Stimulated activated CD8-positive, alpha-beta memory T cell treated with anti-CD3 and anti-CD28 coated beads, Interleukin-2, amount 100 ng/mL, for 48 hours (primary cell): ENCODE measurements around the gene PCDH17.

Source experiments
- DNase-seq, 2 donors: peaks; one replicate each; pipeline ENCODE4 v3.0.0-alpha.2; 2020; ENCODE audit warnings: low read depth in 2 of 2

Gene PCDH17

GRCh38 chr13:57631596-57632275 lies at the start of gene PCDH17:
PCDH17 (plus strand) TSS chr13:57631744; CDS start chr13:57632547, 803 bp downstream.
- DNase-seq, result no peak

GRCh38 chr13:57582032-57582431 lies 49.5 kb upstream of the PCDH17 start:
- no peak for DNase-seq

- DNase-seq, result no peak
Observed at GRCh38 chr13:57583529-57583928, 48.0 kb upstream of the PCDH17 start.

GRCh38 chr13:57588639-57589038 lies 42.9 kb upstream of the PCDH17 start:
- no peak for DNase-seq

- no peak for DNase-seq
Observed at GRCh38 chr13:57595775-57596174, 35.8 kb upstream of the PCDH17 start.

- DNase-seq, result no peak
Observed at GRCh38 chr13:57601536-57601935, 30.0 kb upstream of the PCDH17 start.

- DNase-seq, result no peak
Observed at GRCh38 chr13:57604442-57604841, 27.1 kb upstream of the PCDH17 start.

GRCh38 chr13:57611969-57612368 lies 19.6 kb upstream of the PCDH17 start:
- DNase-seq, result no peak

- DNase-seq, result no peak
Observed at GRCh38 chr13:57612568-57612967, 19.0 kb upstream of the PCDH17 start.

- no peak for DNase-seq
Observed at GRCh38 chr13:57624565-57625435, 6.7 kb upstream of the PCDH17 start.

GRCh38 chr13:57627663-57628062 lies 3.9 kb upstream of the PCDH17 start:
- DNase-seq, result no peak

GRCh38 chr13:57629391-57629804 lies 2.1 kb upstream of the PCDH17 start:
- no peak for DNase-seq

- DNase-seq, result no peak
Observed at GRCh38 chr13:57629821-57630235, 1.7 kb upstream of the PCDH17 start.

GRCh38 chr13:57630661-57631595 lies 616 bp upstream of the PCDH17 start:
- no peak for DNase-seq

GRCh38 chr13:57632276-57633140 lies 964 bp downstream of the PCDH17 start:
- DNase-seq, result no peak

GRCh38 chr13:57633141-57633949 lies 1.8 kb downstream of the PCDH17 start:
- DNase-seq, result no peak

GRCh38 chr13:57633950-57634838 lies 2.6 kb downstream of the PCDH17 start:
- no peak for DNase-seq

GRCh38 chr13:57634839-57635165 lies 3.3 kb downstream of the PCDH17 start:
- no peak for DNase-seq

GRCh38 chr13:57635541-57636085 lies 4.1 kb downstream of the PCDH17 start:
- no peak for DNase-seq
